Measurements from ENCODE around the gene TRIM7. TPM values are rescaled to one million over a fixed set of nuclear protein-coding genes. Genes with fewer than 3 reads are reported as not detected.

Gene TRIM7
- total RNA-seq, 4 donors from 2014 or later, result 44.8 to 80.6 (median 54.5) TPM

DNA sequence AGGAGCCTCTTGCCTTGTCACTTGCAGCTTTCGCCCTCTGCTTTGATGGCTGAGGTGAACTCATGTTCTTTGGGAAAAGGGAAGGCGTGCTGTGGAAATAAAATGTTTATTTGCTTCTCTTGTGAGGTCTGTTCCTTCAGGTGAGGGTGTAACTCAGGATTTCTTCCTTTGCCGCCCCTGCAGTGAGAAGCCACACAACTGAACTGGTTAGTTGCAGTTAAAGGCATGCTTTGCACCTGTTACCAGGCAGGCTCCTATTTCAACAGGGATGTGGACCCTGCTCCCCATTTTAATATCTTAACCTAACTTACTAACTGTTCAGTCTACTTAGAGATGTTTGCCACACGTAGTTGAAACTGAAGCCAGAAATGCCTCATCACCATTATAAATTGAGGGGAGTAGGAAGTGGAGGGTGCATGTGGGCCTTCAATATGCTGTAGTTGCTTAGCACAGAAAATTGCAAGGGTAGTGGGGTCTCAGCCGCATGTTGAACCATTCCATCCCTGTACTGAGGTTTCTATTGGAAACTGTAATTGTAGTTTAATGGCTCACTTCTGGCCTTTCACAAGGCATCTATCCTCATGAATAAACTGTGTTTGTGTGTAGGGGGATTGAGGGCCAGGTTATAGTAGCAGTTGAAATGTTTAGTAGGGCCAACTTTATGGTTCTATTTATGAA is 30.8 kb upstream of the TRIM7 start:
- intact Hi-C loops (cut with DNase I), result no loop called here
- TF ChIP-seq, protein P1, sequence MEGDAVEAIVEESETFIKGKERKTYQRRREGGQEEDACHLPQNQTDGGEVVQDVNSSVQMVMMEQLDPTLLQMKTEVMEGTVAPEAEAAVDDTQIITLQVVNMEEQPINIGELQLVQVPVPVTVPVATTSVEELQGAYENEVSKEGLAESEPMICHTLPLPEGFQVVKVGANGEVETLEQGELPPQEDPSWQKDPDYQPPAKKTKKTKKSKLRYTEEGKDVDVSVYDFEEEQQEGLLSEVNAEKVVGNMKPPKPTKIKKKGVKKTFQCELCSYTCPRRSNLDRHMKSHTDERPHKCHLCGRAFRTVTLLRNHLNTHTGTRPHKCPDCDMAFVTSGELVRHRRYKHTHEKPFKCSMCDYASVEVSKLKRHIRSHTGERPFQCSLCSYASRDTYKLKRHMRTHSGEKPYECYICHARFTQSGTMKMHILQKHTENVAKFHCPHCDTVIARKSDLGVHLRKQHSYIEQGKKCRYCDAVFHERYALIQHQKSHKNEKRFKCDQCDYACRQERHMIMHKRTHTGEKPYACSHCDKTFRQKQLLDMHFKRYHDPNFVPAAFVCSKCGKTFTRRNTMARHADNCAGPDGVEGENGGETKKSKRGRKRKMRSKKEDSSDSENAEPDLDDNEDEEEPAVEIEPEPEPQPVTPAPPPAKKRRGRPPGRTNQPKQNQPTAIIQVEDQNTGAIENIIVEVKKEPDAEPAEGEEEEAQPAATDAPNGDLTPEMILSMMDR (IDR thresholded peaks at IDR 0.05), result no peak
- no peak for TF ChIP-seq POLR2A (IDR thresholded peaks at IDR 0.05)
- WGBS, 2 donors, result 53 to 77% methylated on average over 3 to 5 of the region's 5 CpGs
- DNase-seq, result no peak
- Histone ChIP-seq H3K27ac (no peak overlapping the region), H3K9me3 (no peaks in the 10 kb centered on the region), H3K4me3 (no peak overlapping the region), H3K4me1 (peaks cover 0 to 30% (median 4%) of the 10 kb centered on the region in 3 donors), H3K36me3 (peaks cover 36 to 100% (median 68%) of the 10 kb centered on the region in 3 donors), H3K27me3 (no peaks in the 10 kb centered on the region)

DNA sequence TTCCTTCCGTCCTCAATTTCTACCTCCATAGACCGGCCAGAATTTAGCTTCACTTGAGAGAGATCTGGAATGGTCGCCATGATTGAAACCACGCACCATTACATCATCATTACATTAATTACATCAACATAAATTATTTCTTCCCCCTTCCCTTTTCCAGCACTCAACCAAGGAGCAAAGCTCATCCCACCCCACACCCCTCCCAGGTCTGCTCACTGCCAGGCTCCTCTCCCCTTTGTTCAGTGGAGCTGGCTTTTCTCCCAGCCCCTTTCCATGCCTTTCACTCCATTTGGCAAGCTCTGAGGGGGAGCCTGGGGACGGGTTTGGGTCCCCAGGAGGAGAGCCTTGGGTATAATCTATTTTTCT is 30.3 kb upstream of the TRIM7 start:
- H3K4me1 ChIP-seq, result peaks cover 0 to 24% (median 0%) of the 10 kb centered on the region in 3 donors
- TF ChIP-seq, protein P1 (IDR thresholded peaks at IDR 0.05), result no peak
- TF ChIP-seq POLR2A (IDR thresholded peaks at IDR 0.05), result no peak
- no peak overlapping the region for H3K27ac ChIP-seq
- no peak overlapping the region for H3K4me3 ChIP-seq
- 66 to 76% methylated on average over 5 of the region's 5 CpGs for WGBS, 2 donors
- no peaks in the 10 kb centered on the region for H3K27me3 ChIP-seq
- H3K9me3 ChIP-seq, result no peaks in the 10 kb centered on the region
- DNase-seq, result no peak
- H3K36me3 ChIP-seq, result peaks cover 32 to 99% (median 63%) of the 10 kb centered on the region in 3 donors
- intact Hi-C loops (cut with DNase I), result no loop called here

DNA sequence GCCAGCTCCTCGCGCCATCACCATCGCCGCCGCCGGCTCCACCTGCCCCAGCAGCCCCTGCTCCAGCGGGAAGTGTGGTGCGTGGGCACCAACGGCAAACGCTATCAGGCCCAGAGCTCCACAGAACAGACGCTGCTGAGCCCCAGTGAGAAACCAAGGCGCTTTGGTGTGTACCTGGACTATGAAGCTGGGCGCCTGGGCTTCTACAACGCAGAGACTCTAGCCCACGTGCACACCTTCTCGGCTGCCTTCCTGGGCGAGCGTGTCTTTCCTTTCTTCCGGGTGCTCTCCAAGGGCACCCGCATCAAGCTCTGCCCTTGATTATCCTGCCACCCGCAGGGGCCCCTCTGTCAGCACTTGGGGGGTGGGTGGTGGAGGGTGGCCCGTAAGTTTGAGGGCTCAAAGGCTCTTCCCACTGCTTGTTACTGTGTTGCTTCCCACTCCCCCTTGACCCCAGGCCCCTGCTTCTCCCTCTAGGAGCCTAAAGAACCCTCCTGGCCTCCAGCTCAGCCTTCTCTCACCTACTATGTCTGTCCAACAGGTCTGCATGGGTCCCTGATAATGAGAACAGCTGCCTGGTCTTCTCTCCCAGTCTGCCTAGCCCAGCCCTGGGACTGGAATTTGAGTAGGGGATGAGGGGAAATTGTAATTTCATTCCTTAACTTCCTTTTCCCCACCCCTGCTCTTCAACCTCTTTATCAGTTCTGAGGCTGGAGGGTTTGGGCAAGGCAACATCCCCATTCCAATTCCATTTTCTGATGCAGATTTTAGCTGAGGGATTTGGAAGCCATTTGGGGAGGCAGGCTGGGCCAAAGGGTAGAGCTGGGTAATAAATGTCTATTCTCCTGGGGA is 29.7 kb upstream of the TRIM7 start:
- no peak overlapping the region for H3K4me3 ChIP-seq
- peaks cover 27 to 98% (median 57%) of the 10 kb centered on the region in 3 donors for H3K36me3 ChIP-seq
- no peaks in the 10 kb centered on the region for H3K9me3 ChIP-seq
- WGBS, 2 donors, result 77 to 79% methylated on average over 10 to 12 of the region's 22 CpGs
- peaks cover 0 to 19% (median 0%) of the 10 kb centered on the region in 3 donors for H3K4me1 ChIP-seq
- TF ChIP-seq, protein P1 (IDR thresholded peaks at IDR 0.05), result no peak
- TF ChIP-seq POLR2A (IDR thresholded peaks at IDR 0.05), result no peak
- intact Hi-C loops (cut with DNase I), result no loop called here
- peak overlapping the region in 1 of 4 donors; percentile 9 for H3K27ac ChIP-seq
- no peak for DNase-seq
- no peaks in the 10 kb centered on the region for H3K27me3 ChIP-seq

DNA sequence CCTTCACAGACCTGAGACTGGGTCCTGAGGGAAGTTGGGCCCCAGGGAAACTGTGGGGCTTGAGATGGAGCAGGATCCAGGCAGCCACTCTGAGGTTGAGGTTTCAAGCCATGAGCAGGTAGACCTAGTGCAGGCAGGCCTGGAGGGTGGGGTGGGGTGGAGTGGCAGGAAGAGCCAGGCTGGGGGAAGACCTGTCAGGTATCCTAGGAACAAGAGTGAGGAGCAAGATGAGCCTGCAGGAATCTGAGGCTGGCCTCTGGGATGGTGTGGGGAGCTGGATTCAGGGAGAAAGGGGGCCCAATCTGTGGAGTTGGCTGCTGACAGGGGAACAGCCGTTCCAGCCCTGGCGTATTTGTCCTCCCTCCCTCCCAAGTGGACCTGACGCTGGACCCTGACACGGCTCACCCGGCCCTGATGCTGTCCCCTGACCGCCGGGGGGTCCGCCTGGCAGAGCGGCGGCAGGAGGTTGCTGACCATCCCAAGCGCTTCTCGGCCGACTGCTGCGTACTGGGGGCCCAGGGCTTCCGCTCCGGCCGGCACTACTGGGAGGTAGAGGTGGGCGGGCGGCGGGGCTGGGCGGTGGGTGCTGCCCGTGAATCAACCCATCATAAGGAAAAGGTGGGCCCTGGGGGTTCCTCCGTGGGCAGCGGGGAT is 28.9 kb upstream of the TRIM7 start:
- Histone ChIP-seq H3K36me3 (peaks cover 20 to 98% (median 50%) of the 10 kb centered on the region in 3 donors), H3K27ac (no peak overlapping the region), H3K4me1 (peaks cover 0 to 12% (median 0%) of the 10 kb centered on the region in 3 donors), H3K9me3 (no peaks in the 10 kb centered on the region), H3K27me3 (no peaks in the 10 kb centered on the region), H3K4me3 (no peak overlapping the region)
- 87% methylated on average over 3 of the region's 24 CpGs; no CpG with 5 or more reads in 1 of the 2 donors for WGBS, 2 donors
- intact Hi-C loops (cut with DNase I), result no loop called here
- no peak for DNase-seq
- TF ChIP-seq, protein P1 (IDR thresholded peaks at IDR 0.05), result no peak
- TF ChIP-seq POLR2A (IDR thresholded peaks at IDR 0.05), result no peak

Measured in esophagus squamous epithelium (tissue), 5 donors.